Raji (cell line): ENCODE results near the gene AUTS2.

Experiments
- POLR2A ChIP-seq: IDR thresholded peaks from 2 replicates; pipeline ENCODE4 v1.6.1; 2011; ENCODE audit warnings: low read depth, low read length, control low read depth; ENCODE audit not compliant: insufficient read depth

Gene AUTS2

DNA sequence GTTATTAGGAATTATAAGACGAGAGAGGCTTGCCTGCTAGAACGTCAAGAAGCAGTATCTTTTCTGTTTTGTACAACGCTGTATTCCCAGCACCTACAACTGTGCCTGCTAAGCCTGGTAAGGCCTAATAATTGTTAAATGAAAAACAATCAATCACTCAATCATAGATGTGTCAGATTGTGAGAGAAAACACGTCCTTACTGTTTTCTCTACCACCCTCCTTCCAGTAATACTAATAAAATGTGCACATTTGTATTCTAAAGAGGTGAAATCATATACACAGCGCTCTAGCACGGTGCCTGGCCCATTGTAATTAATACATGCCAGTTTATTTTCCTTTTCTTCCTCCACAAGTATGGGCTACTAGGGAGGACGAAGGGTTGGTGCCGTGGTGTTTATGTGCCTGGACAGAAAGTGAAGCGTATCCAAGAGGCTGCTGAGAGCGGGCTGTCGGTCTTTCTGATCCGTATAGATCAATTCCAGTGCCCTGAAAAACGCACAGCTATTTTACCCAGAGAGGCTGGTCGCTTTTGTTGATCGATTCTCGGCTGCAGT, 1.5 kb upstream of the AUTS2 start:
- no peak for TF ChIP-seq POLR2A

DNA sequence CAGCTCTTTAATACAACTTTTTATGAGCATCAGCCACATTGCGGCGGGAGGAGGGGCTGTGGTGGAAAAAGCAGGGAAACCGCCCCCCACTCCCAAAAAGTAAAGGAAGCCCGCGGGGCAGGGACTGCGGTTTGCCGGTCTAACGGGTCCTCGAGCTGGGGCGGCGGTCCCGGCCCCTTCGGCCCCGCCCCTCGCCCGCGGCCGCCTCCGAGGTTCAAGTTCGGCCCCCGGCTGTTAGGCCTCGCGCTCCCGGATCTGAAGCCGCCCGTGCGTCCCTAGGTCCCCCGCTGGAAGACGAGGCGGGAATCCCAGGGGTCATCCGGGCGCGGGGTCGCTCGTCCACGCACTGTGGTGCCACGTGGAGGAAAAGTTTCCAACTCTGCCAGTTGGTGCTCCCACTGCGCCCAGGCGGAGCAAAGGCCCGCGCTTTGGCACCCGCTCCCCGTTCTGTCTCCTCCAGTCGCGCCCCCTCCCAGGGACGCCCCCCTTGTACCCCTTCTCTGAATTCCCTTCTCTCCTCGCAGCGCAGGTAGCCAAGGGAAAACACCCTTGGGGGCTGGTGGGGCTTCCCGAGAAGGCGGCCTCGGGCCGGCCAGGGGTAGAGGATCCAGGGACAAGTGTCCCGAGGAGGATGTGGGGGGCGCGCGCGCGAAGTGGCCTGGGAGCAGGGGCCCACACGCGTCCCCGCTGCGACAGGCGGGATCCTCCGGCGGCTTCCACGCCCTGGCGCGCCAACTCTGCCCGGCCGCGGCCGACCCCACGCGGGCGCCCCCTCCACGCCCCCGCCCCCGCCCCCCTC, 798 bp upstream of the AUTS2 start:
- no peak for TF ChIP-seq POLR2A

DNA sequence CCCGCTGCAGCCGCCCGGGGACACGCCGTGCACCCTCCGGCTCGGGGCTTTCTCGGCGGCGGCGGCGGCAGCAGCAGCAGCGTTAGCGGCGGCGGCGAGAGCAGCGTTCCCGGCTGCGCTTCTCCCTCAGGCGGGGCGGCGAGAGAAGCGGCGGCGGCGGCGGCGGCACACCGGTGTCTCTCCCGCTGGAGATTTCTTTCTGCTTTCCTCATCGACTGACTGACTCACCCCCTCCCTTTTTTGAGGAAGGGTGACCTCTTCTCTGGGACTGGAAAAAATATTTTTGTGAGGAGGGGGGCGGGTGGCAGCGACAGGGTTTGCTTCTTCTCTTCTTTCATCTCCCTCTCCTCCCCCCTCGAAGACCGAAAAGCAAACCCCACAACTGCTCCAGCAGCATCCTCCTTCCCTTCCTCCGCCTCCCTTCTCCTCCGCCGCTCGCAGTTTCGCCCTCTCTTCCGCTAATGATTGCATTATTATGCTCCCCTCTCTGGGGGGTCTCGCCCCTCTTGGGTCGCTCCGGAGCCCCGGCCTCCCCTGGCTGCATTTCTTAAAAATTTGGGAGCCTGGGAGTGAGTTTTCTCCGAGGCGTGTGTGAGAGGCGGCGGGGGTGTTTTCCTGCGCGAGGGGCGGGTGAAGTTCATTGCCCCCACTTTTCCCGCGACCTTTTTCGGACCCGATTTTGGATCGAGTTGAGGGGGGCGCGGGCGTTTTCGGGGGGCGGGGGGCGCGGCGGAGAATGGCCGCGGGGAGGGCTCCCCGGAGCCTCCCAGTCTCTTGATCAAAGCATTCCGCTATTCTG, 411 bp downstream of the AUTS2 start:
- no peak; the same call in 1 of the 2 replicates for TF ChIP-seq POLR2A

DNA sequence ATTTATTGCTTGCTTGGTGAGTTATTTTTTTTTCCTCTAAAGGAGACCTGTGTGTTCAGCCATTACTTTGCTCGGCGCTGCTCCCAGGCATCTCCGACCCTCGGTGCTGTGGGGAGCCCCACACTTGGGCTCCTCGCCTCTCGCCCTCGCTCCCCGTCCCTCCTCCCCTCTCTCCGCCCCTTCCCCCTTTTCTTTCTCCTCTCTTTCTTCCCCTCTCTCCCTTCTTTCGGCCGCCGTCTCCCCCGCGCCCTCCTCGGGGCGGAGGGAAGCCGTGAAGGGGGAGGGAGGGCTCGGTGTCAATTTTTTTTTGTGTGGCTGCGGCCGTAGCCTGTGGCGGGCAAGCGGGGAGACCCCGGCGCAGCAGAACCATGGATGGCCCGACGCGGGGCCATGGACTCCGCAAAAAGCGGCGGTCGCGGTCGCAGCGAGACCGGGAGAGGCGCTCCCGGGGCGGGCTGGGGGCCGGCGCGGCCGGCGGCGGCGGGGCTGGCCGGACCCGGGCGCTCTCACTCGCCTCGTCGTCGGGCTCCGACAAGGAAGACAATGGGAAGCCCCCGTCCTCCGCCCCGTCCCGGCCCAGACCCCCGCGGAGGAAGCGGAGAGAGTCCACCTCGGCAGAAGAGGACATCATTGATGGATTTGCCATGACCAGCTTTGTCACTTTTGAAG, 1.1 kb downstream of the AUTS2 start:
- no peak for TF ChIP-seq POLR2A

DNA sequence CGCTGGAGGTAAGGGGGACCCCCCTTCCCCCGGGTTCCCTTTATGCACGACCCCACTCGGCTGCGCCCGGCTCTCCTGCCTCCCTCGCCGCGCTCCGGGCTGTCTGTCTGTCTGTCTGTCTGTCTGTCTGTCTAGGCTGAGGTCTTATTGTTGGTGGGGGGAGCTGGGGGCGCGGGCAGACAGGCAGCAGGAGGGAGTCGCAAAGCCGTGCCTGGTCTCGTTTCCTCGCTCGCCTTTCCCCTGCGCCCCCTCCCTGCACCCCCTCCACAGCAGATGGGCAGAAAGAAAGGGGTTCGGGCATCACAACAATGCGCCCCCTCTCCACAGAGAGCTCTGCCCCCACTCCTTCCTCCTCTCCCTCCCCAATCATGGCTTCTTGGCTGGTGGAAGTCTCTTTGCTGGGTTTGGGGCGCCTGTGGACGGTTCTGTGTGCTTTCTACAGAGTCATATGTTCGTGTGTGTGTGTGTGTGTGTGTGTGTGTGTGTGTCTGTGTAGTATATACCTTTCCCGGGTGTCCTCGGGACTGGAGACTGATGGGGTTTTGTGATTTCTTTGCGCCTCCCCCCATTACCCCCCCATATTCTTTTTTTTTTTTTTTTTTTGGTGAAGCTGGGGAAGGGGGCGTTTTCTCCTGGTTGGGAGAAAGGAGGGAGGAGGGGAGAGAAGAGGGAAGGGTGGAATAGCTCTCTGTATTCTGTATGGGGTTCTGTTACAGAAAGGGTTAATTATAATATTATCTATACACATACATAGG, 1.9 kb downstream of the AUTS2 start:
- TF ChIP-seq POLR2A: no peak

DNA sequence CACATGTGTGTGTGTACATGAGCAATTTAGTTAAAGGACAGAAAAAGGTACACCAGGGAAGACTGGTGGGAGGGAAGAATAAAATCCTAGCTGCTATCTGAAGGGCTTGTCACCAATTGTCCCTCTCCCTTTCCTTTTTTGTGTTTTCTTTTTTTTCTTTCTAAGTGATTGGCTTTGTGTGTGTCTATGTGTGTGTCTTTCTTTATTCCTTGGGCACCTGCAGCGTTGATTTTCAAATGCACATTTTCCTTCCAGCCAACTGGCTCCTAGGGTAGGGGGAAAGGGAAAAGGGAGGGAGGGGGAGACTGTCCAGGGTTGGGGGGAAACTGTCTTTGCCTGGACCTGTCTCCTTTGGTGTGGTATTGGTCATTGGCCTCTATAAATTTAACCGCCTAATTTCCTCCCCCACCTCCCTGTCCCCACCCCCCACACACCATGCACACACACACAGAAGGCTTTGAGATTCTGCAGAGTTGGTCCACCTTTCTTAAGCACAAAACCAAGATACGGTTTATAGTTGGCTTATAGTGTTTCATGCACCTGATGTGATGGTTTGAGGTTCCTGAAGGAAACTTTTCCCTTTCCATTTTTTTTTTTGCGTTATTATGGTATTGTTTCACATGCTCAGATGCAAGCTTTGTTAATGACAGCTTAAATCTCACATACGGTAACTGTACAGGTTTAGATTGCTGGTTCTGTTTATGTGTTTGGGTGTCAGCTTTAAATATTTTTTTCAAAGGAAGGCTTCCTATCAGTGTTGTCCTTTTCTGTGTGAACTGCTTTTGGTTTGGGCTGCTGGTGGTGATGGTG, 2.6 kb downstream of the AUTS2 start:
- no peak for TF ChIP-seq POLR2A

DNA sequence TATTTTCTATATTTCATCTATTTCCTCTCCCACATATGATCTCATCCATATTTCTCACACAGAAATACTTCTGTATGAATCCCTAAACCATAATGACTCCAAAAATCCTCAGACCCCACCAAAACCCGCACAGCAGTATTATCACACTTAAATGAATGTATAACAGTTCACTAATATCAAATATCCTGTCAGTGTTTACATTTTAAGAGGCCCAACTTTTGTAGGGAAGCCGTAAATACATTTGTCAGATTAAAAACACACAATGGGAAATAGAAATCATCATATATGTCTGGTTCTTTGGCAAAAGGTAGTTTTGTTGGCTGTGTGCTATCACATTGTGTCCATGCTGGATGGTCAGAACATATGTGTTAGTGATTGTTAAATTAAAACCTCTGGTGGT, 4.2 kb downstream of the AUTS2 start:
- TF ChIP-seq POLR2A: no peak

DNA sequence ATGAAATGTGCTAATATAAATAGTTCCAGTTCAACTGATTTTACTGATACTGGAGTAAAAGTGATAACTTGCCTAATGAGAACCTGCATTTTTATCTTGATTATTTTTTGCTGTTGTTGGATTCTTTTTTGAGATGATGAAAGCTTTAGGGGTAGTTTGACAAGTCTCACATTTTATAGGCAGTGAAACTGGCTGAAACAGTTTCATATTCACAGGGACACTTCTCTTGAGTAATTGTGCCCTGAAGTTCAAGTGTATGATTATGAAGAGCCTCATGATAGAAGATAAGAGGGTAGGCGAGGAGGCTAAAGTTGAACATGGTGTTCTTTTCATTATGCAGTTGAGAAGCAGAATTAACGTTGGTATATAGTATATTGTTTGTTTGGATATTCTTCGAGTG, 5.1 kb downstream of the AUTS2 start:
- no peak for TF ChIP-seq POLR2A

DNA sequence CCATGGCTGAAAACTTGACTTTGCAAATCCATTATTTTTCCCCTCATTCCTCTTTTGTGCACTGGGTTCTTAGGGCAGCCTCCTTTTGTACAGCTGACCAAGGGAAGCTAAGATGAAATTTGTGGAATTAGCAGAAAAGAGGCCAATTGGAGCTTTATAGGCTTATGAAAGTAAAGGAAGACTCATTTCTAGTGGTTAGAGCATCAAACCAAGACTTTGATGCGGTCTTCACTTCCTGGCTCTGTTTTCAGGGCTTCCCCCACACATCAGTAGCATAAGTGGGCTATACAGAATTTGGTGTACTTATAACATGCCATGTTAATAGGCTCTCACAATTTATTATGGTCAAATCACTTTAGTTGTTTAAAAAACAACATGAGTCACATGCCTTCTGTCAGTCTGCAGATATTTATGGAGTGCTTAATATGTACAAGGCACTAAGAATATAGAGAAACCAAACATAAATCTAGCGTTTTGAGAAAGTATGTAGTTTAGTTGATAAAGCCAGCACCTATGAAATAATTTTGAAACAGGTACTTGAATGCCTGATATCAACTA, 5.7 kb downstream of the AUTS2 start:
- no peak for TF ChIP-seq POLR2A

DNA sequence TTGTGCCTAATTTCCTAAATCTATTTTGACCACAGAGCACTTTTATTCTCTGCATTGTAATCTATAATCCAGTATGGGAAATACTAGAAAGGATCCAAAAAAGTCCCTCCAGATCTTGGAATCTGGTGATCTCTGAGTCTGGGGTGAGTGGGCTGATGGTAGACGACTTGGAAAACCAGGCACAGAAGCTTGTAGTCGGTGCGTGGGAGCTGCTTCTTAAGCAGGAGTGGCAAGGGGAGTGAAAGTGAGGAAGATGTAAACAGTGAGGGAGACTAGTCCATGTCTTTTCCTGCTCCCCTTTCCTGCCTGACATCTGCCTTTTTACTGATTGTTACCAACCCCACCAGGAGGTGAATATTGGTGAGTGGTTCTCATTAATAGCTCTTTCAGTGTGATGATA, 6.8 kb downstream of the AUTS2 start:
- TF ChIP-seq POLR2A: no peak

DNA sequence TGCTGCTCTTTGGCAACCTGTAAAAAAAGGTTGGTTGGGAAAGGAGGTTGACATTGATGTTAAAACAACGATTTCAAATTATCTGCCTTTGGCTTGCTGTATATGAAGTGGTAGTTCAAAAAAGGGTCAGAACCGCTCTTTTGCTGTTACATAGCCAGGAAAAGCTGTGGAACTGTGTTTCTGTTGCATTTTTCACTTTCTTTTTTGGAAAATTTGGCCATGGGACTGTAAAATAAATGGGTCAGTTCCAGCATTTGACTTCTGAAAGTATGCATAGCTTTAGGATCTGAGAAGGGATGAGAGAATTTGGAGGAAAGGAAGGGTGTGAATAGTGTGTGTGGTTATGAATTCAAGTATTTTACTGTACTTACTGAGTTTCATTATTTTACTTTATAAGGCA, 7.3 kb downstream of the AUTS2 start:
- TF ChIP-seq POLR2A: no peak

DNA sequence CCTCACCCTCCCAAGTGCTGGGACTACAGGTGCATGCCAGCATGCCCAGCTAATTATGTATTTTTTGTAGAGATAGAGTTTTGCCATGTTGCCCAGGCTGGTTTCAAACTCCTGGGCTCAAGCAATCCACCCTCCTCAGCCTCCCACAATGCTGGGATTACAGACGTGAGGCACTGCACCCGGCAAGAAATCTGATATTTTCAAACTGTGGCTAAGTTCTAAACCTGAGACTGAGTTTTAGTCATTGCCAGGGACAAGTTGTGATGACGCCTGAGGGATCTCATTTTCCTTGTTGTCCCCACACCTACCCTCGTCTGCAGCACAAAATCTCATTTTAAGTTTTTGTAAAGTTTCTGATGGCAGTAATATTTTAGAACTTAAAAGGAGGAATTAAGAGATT, 9.8 kb downstream of the AUTS2 start:
- no peak for TF ChIP-seq POLR2A

DNA sequence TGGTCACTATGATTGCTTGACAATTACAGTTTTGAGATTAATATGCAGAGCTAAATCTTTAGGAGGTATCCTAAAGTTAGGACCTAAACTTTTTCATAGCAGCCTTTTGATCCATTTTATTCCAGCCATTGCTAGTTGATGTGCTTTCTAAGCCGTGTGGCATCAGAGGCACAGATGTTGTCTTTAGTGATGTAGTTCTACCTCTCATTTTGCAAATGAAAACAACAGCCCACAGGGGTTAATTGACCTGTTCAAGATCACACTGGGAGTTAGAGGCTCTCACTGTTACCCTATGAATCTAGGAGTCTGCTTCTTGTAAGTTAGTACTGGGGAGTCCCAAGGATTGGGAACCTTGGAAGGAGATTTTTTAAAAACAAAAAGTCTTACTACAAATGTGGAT, 10.6 kb downstream of the AUTS2 start:
- TF ChIP-seq POLR2A: no peak

DNA sequence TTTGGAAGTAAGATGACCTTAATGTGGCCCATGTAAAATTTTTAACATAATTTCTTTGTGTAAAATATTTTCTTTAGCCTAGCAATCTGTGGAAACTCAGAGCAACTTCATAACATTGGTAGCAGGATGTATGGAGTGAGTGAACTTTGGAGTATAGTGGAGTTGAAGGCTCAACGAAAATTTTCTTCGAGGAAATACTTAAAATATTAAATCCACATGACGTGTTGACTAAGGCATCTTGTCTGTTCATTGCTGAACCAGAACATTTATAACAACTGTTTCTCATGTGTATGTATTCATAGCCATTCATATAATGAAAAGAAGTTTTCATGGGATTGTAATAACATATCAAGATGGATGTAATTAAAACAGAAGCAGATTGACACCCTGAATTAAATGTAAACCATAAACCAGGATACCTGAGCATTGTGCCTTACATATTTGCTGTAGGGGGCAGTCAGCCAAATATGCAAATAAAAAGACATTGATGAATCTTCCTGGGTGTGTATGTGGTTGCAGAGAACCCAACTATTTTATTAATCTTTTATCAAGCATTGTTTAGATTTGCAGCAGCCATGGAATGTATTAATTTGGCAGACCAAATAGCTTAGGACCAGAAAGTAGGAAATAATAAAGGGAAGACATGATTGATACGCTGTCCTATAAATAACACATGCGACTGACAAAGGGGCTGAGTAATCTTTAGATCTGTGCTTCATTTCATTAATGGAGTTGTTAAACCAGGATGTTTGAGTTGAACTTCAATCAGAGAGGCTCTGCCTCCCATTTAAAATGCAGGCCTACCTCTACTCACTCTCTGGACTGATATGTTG, 11.5 kb downstream of the AUTS2 start:
- no peak for TF ChIP-seq POLR2A
